IPS-11a (cell line): ENCODE data around the gene TESK2.

Experiments used
- H3K4me3 ChIP-seq: one replicate; pipeline ENCODE4 v1.5.1; 2013; ENCODE audit warnings: low read depth, low read length, control low read depth

The TESK2 gene

DNA sequence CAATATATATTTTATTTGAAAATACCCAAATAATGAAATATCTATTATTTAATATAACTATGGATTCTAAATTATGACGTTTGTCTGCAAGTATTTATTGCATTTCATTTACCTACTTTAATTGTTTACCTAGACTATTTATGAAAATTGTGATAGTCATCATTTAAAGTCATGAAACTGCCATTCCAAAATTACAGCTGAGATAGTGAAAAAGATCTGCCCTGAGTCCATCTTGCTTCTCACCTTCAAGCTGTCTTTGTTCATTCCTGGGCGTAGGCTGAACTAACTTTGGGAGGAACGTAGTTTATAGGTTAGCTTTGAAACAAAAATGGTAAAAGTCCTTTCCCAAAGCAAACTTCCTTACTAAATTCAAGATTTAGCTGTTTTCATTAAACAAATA, 176.7 kb downstream of the TESK2 start:
- H3K4me3 ChIP-seq: no peak overlapping the region

DNA sequence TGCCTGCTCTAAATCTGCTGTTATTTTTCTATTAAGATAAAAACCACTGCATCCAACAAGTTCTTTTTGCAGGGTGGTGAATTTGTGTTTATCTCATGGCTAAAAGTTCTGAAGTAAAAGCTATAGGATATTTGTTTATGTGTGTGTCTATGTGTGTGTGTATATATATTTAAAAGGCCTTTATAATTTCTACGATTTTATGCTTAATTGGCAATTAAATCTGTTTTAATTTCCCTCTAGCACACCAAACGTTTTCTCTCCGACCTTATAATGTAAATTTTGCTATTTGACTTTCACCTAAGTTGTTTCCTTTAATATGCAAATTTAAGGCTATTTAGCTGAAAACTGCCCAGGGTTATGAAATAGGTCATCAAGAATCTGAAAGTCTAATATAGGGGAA, 184.1 kb downstream of the TESK2 start:
- no peak overlapping the region for H3K4me3 ChIP-seq

DNA sequence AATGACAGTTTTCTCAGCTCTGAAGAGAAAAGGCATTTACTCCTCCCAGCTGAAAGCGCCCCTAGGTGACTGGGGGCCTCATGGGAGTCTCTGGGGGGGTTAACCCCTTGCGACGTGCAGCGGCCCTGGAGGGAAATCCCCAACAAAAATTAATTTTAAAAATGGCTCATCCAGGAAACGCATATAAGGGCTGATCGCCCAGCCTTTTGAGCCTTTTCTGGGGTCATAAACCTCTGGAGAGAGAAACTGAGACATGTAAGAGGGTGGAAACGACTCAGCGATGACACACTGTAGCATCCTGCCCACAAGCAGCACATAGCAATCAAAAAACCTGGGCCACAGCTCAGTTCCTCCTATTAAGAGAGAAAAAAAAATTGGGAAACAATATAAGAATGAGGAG, 184.6 kb downstream of the TESK2 start:
- H3K4me3 ChIP-seq: no peak overlapping the region

DNA sequence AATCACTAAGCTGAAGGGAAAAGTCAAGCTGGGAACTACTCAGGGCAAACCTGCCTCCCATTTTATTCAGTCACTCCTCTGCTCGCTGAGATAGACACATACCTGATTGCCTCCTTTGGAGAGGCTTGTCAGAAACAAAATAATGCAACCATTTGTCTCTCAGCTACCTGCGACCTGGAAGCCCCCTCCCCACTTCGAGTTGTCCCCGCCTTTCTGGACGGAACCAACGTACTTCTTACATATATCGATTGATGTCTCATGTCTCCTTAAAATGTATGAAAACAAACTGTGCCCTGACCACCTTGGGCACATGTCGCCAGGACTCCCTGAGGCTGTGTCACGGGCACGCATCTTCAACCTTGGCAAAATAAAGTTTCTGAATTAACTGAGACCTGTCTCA, 185.7 kb downstream of the TESK2 start:
- H3K4me3 ChIP-seq: no peak overlapping the region

DNA sequence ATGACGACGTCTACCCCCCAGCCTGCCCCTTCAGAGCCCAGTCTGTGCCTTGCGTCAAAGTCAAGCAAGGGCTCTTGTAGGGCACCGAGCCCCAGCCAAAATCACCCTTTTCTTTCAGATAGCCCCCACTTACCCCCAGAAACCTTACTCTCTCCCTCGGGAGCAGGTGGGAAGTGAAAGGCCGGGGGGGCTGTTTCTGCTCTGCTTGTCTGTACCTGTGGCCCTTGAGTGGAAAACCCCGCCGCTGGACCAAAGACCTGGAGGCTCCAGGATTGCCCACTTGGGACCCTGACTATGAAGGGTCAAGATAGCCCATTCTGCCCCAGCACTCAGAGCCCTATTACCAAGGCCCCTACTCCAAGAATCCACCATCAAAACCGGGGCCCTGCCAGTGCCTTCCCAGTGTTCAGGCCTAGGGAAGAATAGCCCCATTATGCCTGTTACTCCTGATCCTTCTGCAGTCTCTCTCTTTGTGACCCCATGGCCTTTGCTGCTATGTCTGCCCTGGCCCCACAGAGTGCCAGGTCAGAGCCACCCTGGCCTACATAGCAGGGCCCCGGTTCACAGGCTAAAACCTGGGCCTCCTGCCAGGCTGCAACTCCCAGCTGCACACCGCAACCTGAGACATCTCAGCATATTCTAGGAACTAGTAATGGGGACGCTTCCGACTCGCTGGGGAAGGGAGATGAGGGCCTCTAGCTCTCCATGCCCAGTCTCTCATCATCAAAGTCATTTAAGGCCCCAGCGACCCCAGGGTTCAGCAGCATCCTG, 186.5 kb downstream of the TESK2 start:
- peak overlapping the region; percentile 70 for H3K4me3 ChIP-seq

DNA sequence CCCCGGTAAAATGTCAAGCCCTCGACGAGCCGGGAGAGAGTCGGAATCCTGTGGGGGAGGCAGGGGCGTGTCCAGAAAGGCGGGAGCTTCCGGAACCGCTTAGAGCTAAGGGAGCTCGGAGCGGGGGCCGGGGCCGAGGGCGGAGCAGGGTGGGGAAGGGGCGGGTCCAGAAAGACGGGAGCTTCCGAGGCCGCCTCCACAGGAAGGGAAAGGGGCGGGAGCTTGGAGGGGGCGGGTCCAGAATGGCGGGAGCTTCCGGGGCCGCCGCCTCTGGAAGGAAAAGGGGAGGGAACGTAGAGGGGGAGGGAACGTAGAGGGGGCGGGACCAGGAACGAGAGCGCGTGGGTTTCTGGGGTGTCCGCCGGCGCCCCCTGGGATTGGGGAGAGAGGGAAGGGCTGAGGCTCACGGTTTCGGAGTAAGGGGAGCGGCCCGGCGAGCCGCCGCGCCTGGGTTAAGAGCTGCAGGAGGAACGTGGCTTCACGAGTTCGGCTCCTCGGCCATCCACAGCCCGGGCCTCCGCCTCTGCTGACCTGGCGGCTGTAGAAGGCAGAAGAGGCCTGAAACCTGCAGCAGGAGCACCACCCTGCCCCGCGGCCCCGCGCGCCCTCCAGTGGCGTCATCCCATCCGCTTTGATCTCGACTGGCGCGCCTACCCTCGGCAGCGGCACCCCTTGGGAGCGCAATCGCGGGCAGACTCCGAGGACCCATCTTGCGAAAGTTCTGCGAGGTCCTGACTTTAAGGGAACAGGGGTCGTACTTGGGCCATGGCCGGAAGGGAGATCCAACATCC, 187.2 kb downstream of the TESK2 start:
- H3K4me3 ChIP-seq: peak overlapping the region; percentile 70

DNA sequence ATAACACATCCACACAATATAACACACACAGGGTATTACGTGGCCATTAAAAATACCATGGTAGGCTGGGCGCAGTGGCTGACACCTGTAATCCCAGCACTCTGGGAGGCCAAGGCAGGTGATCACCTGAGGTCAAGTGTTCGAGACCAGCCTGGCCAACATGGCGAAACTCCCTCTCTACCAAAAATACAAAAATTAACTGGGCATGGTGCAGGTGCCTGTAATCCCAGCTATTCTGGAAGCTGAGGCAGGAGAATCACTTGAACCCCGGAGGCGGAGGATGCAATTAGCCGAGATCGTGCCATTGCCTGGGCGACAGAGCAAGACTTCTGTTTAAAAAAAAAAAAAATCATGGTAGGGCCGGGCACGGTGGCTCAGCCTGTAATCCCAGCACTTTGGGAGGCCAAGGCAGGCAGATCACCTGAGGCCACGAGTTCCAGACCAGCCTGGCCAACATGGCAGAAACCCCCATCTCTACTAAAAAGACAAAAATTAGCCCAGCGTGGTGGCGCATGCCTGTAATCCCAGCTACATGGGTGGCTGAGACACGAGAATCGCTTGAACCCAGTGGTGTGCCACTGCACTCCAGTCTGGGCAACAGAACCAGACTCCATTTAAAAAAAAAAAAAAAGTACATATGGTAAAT, 188.3 kb downstream of the TESK2 start:
- peak overlapping the region; percentile 57 for H3K4me3 ChIP-seq

DNA sequence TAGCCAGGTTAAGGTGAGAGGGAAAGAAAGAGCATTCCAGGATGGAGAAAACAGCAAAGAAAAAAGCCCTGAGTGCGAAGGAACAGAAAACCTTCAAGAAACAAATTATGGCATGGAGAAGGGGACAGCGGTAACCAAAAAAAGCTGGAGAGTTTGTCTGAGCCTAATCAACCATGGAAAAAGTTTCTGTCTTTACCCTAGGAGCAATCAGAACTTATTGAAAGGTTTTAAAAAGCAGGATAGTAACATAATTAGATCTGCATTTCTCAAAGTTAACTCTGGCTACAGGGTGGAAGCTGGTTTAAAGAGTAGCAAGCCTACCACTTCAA, 190.3 kb downstream of the TESK2 start:
- no peak overlapping the region for H3K4me3 ChIP-seq

DNA sequence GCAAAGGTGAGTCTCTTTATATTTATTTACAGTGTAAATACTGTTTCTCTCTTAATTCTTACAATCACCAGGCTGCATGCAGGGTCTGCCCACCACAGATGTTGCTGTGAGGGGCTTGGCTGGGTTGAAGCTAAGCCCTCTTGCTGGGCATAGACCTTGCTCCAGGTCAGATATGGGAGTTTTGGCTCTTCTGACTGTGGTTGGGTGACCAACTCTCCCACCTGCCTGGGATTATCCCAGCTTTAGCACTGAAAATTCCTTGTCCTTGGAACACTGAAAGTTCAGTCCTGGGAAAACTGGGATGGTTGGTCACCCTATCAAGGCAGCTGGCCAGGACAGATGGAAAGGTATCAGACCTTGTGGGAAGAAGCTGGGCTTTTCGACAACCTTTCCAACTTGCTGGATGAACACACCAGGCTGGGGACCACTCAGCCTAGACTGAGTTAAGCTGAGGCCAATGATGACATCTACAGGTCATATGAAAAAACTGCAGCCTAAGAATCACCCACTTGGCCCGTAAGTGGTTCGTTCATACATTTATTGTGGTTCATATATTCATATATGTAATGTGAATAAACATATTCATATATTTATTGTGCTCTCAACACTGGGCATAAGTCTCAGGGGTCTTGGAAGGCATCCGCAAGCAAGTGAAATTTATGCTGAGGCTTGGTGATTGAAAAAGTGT, 190.8 kb downstream of the TESK2 start:
- H3K4me3 ChIP-seq: no peak overlapping the region

DNA sequence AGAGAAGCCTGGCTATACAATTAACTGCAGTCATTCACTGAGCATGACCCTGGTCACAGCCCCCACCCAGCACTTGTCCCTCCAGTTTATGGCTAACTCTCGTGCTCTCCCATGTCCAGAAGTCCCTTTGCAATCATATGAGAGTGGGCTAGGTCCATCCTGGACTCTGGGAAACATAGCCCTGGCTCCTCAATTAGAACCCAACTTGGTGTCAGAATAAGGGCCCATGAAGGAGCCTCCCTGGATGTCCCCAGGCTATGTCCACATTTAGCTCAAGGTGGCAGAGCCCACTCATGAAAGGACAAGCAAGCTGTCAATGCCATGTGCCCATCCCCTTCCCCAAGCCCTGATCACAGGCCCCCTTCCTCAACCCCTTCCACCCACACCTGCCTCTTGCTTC, 191.7 kb downstream of the TESK2 start:
- H3K4me3 ChIP-seq: no peak overlapping the region

DNA sequence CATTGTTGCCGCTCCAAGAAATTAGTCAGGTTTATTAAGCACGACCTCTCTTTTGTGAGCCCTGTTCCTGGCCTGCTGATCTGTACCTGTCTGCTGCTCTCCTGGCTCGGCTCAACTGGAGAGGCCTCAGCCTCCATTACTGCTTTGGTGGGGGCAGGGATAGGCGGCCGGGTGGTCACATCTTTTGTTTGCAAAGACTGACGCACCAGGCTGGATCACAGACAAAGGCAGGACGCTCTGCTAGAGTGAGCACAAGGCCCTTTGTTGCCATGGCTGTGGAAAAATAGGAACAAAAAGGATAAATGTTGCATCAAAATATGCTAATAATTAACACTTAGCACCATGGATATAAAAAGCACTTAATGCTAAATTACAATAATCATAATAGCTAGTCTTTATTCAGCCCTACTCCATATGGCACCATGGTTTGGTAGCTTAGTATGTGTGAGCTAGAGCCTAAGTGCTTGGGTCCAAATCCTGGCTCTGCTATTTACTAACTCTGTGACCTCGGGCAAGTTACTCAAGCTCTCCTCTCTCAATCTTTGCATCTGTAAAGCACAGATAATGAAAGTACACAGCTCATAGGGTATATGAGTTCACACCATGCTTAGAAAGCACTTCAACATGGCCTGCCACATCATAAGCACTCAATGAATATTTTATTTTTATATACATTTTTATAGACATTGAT, 193.2 kb downstream of the TESK2 start:
- no peak overlapping the region for H3K4me3 ChIP-seq
